DOHH2 (cell line): ENCODE measurements around the gene PITX1.

Experiments used
- CTCF ChIP-seq: fragments of 200-600 bp; sonication (generic); IDR thresholded peaks from one replicate; pipeline ENCODE4 v1.5.1; 2014; ENCODE audit warnings: antibody characterized with exemption, mild to moderate bottlenecking, low read depth, low read length; ENCODE audit not compliant: poor library complexity, severe bottlenecking
- EZH2phosphoT487 ChIP-seq: fragments of 200-600 bp; sonication (generic); IDR thresholded peaks from 2 replicates; pipeline ENCODE4 v1.6.1; 2017; ENCODE audit warnings: borderline replicate concordance, mild to moderate bottlenecking, antibody characterized with exemption, low read length, moderate library complexity, mixed read lengths

- TF ChIP-seq CTCF (no peak), EZH2phosphoT487 (no peak)
These were observed 45.2 kb upstream of the PITX1 start for GRCh38 chr5:135079099-135079681.
